ENCODE data around the gene PDGFB. TPM values are rescaled to one million over a fixed set of nuclear protein-coding genes. Genes with fewer than 3 reads are reported as not detected.
A peak's percentile ranks its signal among the peaks of the same experiment; 100 is the strongest.

PDGFB gene
- total and polyA plus RNA-seq, 7 donors: 5.2 to 16.4 (median 10.1) TPM

GRCh38 chr22:39232246-39232645, 12.5 kb downstream of the PDGFB start:
- intact Hi-C loops (cut with DNase I): loop anchor here in 1 of 2 donors (5.0 kb wide), 2 partner anchors 60 to 75 kb away; no protein-coding TSS in a partner anchor
- DNase-seq: peak in 1 of 2 donors; percentile 15

DNA sequence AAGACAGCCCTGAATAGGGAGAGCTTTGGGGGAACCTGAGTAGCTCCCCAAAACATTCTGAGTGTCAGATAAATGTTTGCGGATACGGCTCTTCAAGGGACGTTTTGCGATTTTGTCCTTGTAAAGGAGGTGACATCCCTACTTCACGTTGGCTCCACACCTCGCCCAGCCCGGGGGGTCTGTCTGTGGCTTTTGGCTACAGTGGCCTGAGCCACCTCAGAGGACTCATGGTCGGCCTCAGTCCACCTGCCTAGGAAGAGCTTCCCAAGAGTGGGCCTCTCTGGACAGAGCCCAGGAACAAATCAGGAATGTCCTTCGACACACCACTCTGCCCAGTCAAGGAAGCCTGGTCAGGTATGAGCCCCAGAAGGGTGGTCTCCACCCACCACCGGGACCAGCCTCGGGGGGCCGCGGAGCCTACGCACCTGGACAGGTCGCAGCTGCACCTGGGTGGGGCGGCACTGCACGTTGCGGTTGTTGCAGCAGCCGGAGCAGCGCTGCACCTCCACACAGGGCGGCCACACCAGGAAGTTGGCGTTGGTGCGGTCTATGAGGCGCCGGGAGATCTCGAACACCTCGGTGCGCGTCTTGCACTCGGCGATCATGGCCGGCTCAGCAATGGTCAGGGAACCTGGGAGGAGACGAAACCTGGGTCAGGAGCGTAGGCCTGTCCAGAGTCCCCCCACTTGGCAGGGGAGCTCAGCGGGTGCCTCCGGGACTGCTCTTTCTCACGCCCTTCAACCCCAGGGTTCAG, 13.4 kb downstream of the PDGFB start:
- peak in 1 of 2 donors; percentile 51 for DNase-seq
- Histone ChIP-seq H3K9me3 (no peaks in the 10 kb centered on the region), H3K4me1 (peaks cover 60% of the 10 kb centered on the region), H3K27ac (no peak overlapping the region), H3K4me3 (no peak overlapping the region), H3K36me3 (ENCODE audit: insufficient read depth in 1 of 2, low read depth in 1 of 2) (peaks cover 0 to 11% of the 10 kb centered on the region in 2 donors), H3K27me3 (ENCODE audit: insufficient read depth in 3 of 3, low read length in 2 of 3) (no peaks in the 10 kb centered on the region)
- ATAC-seq: no peak
- no peak for TF ChIP-seq CTCF (IDR thresholded peaks at IDR 0.05)
- 75 to 81% (median 77%) methylated on average over 37 of the region's 37 CpGs for WGBS, 3 donors
- intact Hi-C loops (cut with DNase I): loop anchor here in 1 of 2 donors (5.0 kb wide), 2 partner anchors 59 to 76 kb away; no protein-coding TSS in a partner anchor

More at GRCh38 chr22:39232246-39232645, 12.5 kb downstream of the PDGFB start:
- H3K4me1 ChIP-seq: peaks cover 69% of the 10 kb centered on the region
- no peak for TF ChIP-seq CTCF (IDR thresholded peaks at IDR 0.05)
- H3K9me3 ChIP-seq: no peaks in the 10 kb centered on the region
- WGBS, 3 donors: 78 to 87% (median 86%) methylated on average over 9 of the region's 9 CpGs
- H3K27me3 ChIP-seq (ENCODE audit: insufficient read depth in 3 of 3, low read length in 2 of 3): no peaks in the 10 kb centered on the region
- ATAC-seq: no peak
- peaks cover 0 to 6% of the 10 kb centered on the region in 2 donors for H3K36me3 ChIP-seq (ENCODE audit: insufficient read depth in 1 of 2, low read depth in 1 of 2)
- peak overlapping the region; percentile 9 for H3K27ac ChIP-seq
- no peak overlapping the region for H3K4me3 ChIP-seq

DNA sequence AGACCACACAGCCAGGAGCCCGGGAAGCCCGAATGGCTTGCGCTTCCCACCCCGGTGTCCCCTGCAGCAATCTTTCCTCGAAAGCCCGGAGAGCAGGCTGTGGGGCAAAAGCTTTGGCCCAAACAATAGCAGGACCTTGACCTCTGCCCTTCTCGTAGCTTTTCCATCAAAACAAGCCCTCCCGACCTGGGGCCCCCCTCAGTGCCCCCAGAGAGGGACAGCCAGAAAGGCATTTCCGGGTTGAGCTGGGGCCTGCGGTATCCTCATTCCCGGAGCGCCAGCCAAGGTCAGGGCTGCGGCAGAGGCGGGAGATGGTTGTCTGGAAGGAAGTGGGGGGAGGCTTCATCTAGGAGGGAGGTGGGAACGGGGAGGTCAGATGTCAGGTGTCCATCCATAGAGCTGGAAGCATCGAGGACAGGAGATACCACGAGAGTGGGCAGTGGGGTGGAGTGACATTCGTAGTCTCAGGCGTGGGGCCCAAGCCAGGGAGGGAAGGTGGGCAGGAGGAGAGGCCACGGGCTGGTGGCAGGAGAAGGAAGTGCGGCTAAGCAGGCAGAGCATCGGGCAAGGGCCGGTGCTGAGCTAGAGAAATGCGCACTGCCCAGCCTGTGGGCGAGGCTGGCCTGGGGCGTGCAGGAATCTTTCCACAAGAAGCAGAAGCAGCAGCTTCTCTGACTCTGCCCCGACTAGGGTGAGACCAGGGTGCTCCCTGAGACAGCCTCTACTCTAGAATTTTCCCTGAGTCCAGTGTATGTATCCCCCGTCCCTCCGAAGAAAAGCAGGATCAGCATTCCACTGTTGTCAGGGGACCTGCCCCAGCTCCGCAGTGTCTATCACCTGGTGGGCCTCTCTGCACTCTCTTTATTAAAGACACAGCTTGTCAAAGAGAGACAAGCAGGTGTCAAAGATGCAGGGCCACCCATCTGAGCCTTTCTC, 14.3 kb downstream of the PDGFB start:
- H3K4me3 ChIP-seq: no peak overlapping the region
- 49 to 60% (median 59%) methylated on average over 30 of the region's 30 CpGs for WGBS, 3 donors
- peaks cover 51% of the 10 kb centered on the region for H3K4me1 ChIP-seq
- TF ChIP-seq CTCF (IDR thresholded peaks at IDR 0.05): no peak
- no peaks in the 10 kb centered on the region for H3K27me3 ChIP-seq (ENCODE audit: insufficient read depth in 3 of 3, low read length in 2 of 3)
- DNase-seq: peak in 1 of 2 donors; percentile 57
- ATAC-seq: no peak
- H3K9me3 ChIP-seq: no peaks in the 10 kb centered on the region
- H3K36me3 ChIP-seq (ENCODE audit: insufficient read depth in 1 of 2, low read depth in 1 of 2): peaks cover 0 to 20% of the 10 kb centered on the region in 2 donors
- peak overlapping the region; percentile 16 for H3K27ac ChIP-seq
- intact Hi-C loops (cut with DNase I): loop anchor here in 1 of 2 donors (5.0 kb wide), 2 partner anchors 58 to 77 kb away; no protein-coding TSS in a partner anchor

- 65 to 72% (median 68%) methylated on average over 14 of the region's 14 CpGs for WGBS, 3 donors
- intact Hi-C loops (cut with DNase I): loop anchor here (5.0 kb wide), 3 partner anchors 42 to 78 kb away; no protein-coding TSS in a partner anchor
These were observed 15.0 kb downstream of the PDGFB start for GRCh38 chr22:39229688-39230260.

More at GRCh38 chr22:39229688-39230260, 15.0 kb downstream of the PDGFB start:
- Histone ChIP-seq H3K4me1 (peaks cover 44% of the 10 kb centered on the region), H3K36me3 (ENCODE audit: insufficient read depth in 1 of 2, low read depth in 1 of 2) (peaks cover 0 to 27% of the 10 kb centered on the region in 2 donors), H3K4me3 (no peak overlapping the region), H3K27ac (no peak overlapping the region), H3K27me3 (ENCODE audit: insufficient read depth in 3 of 3, low read length in 2 of 3) (no peaks in the 10 kb centered on the region), H3K9me3 (no peaks in the 10 kb centered on the region)
- ATAC-seq (no peak), DNase-seq (peak in 1 of 2 donors; percentile 36)
- no peak for TF ChIP-seq CTCF (IDR thresholded peaks at IDR 0.05)

All from psoas muscle (tissue), 8 donors.